GM20431 (cell line): ENCODE measurements around the gene GOLGA1.

Experiments used
- in situ Hi-C: fragments of 300-500 bp; cut with MseI, MboI; formaldehyde crosslinking; loops from one replicate; pipeline ENCODE4 v1.15.0; 2020; ENCODE audit warnings: low sequenced_read_pairs; ENCODE audit not compliant: unreplicated experiment

Gene GOLGA1

DNA sequence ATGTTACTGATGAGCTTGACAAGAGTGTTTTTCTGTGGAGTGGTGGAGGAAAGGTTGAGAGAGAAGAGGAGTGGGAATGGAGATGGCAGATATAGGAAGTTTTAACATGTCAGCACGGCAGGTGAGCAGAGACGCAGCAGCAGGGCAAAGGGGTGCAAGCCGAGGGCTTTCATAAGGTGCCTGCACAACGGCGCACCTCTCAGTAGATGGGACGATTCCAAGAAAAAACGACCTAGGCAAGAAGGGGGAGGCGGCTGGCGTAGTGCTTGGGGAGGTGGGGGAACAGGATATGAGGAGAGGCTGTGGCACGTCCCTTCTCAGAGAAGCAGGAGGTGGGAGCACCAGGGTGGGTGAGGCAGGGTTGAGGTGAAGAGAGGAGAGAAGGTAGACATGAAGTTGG is 54.4 kb downstream of the GOLGA1 start:
- in situ Hi-C loops, result no loop called here

DNA sequence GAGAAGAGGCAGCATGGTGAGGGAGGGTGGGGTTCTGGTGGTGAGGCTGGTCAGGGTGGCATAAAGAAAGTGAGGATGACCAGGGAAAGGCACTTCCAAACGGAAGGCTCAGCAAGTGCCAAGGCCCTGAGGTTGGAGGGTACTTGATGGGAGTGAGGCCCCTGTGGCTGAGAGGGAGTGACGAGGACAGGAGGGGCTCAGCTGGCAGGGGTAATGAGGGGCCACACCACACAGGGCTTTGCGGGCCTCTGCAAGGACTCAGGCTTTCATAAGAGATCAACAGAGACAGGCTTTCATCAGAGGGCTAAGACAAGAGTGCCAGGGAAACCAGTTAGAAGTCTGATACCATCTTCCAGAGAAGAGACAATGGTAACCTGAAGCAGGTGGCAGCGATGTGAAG is 55.3 kb downstream of the GOLGA1 start:
- in situ Hi-C loops, result no loop called here

DNA sequence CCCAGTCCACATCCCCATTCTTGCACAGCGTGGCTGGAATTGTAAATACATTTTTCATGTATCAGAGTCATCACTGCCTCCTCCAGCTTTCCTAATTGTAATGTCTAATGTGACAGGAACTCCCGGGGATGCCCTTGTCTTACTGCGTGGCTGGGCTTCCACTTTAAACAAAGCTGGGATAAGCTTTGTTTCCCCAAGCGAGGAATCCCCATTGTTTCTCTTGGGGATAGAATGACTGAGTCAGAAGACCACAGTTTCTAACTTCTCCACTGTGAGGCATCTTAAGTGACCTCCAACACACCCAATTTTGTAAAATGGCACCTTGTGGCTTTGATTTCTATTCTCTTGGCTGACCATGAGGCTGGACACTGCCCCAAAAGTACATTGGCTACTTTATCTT is 56.5 kb downstream of the GOLGA1 start:
- in situ Hi-C loops, result no loop called here

DNA sequence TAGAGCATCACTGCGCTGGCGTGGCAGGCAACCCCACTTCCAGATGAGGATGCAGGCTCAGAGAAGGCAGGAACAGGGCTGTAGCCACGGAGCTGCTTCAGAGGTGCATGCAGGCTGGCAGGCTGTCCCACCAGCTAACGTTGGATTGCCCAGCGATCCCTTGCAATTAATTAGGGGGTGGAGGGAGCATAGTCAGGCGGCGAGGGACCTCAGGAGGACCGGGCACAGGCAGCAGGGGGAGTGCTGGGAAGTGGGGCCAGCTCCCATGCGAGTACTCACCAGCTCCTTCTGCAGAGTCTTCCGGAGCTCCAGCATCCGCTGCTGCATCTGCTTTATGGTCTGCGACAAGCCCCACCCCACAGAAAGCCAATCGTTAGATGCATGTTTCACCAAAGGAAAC is 58.7 kb downstream of the GOLGA1 start:
- in situ Hi-C loops, result no loop called here

DNA sequence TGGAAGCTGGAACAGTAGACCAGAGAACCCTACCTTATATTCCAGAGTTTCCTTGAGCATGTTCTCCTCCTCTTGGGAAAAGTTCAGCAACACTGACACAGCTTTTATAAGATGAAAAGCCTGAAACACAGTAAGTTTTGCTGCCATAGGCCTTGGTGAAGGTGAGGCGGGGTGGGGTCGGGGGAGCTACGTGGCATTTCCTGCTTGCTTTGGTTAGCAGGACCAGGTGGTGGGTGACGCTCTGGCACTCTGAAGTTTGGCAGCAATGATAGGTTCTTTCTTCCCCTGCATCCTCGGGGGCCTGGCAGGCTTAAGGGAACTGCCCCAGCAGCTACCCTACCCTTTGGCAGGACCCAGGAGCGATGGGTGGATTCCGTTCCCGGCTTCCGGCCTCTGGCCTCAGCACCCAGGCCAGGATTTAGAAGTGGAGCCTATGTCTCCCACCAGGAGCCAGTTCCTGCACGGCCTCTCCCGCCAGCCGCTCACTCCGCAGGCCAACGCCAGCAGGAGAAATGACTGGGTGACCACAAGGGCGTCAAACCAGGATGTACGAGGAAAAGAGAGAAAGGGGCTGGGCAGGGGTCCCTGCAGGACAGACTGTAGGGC is 59.6 kb downstream of the GOLGA1 start:
- in situ Hi-C loops, result no loop called here

DNA sequence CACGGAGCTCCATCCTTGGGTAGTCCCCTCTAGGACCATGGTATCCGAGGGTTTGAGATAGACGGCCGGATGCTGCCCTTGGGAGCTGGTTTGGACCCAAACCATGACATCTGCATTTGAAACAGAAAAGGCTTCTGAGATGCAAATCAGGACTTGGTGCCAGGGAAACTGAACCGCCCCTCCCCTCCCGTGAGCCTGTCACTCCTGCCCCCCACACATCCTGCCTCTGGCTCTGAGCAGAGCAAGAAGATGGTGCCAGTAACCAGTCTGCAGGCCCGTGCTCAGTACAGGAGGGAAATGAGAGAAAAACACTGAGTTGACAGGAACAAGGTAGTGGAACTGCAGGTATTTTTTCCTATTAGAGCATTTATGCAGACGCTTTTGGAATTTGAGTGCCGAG is 60.4 kb downstream of the GOLGA1 start:
- in situ Hi-C loops, result no loop called here

DNA sequence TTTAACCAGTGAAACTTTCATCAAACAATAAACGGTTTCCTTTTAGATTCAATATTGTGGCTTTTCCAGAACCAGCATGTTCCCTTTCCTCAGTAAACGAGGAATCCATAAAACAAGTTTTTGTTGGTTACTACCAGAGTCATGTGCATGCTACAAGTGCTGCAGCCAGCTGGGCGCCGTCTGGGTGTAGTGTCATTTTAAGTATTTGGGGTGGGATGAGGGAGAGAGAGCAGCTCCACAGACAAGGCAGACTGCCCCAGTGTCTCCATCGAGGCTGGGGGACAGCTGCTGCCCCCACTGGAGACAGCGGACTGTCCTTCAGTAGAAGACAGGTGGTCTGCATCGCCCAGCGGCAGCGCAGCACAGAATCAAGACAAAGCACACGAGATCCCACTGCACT is 61.7 kb downstream of the GOLGA1 start:
- in situ Hi-C loops, result no loop called here

DNA sequence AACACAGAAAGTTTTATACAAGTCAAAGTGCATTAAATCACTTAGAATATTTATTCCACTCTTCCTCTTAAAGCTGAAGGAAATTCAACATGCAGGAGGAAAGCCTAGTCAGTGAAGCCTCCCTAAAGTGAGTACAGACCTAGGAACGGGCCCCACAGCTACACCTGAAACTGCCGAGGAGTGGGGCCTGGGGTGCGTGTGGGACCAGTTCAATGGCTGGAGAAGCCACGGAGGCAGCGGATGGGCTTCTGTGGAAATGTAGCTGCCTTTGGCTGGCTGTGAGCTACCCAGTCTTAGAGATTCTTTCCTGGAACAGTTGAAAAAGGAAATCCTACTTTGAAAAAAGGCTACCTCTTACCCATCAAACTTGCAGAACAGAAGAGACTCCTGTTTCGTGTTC is 62.4 kb downstream of the GOLGA1 start:
- in situ Hi-C loops, result no loop called here

DNA sequence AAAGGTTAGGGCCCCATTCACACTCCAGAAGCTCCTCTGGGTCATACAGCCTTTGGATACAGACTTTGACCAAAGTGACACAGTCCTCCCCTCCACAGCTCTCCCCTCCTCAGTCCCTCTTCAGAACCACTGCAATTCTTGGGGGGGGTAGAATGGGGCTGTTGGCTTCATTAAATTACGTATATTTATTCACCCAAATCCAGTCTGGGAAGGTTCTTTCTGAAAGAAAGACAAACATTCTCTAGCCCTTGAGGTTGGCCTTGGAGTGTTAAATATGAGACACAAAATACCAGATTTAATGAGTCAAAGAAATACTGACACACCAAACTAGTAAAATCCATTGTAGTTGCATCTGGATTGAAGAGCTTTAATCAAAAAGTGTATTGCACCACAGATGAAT is 62.9 kb downstream of the GOLGA1 start:
- in situ Hi-C loops, result no loop called here

DNA sequence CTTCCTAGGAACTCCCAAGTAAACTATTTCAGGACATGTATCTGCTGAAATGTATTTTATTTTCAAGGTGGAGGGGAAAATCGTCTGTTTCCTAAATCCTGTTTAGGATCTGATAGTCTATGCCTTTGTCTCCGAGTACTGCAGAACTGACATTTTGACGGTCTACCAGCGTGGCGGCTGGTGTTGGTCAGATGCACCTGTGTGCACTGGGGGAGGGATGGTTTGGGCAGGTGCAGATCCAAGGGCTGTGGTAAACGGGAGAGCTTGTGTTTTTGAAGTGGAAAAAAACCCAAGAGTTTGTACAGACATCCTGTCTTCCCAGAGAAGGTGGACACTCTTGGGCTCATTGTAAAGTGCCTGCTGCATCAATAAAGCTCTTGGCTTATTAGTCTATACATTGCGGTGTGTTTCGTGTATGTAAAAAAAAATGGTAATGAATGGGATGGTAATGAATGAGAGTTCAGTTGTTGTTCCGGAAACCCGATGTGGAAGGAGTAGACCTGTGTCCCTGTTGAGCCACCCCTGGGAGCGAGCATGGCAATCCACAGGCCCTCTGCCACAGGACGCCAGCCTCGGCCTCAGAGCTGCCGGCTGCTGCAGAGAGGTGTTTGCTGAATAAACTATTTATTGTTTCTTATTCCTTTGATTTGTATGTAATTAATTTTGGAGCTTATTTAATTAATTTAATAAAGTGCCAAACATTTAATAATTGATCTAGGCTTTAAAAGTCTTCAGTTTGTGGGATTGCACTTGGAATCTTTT is 63.7 kb downstream of the GOLGA1 start:
- in situ Hi-C loops, result no loop called here

DNA sequence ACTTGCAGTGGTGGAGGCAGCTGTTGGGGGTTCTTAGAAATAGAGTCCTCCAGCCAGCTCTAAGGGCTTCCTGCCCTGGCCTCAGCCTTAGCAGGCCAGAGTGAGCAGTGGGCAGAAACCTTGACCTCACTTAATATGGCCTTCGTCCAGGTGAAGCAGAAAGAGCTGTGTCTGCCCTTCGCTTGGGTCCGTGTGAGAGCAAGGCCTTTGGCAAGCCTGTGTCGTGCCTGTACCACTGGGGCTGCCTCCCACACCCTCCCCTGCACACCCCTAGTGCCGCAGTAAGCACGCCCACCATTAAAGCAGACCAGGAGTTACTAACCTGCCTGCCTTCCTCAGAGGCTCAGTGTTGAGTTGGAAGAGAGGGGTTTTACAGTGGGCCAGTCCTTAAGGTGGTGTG is 65.4 kb downstream of the GOLGA1 start:
- in situ Hi-C loops, result no loop called here

DNA sequence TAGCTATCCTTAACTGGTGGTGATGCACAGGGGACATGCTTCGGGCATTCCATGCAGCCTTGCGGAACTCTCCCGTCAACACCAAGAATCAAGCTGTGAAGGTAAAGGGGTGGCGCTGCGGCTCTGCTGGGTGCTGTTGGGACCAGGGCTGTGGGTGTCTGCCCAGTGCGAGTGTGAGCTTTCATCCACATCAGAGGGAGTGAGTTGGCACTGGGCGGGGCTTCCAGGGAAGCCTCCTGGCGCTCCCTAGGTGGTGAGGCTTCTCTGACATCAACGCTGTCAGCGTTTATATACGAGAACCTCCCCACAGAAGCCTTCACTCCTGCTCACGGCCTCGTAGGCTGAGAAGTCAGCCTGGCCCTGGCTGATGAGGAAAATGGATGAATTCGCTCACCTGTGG is 67.2 kb downstream of the GOLGA1 start:
- in situ Hi-C loops, result no loop called here

DNA sequence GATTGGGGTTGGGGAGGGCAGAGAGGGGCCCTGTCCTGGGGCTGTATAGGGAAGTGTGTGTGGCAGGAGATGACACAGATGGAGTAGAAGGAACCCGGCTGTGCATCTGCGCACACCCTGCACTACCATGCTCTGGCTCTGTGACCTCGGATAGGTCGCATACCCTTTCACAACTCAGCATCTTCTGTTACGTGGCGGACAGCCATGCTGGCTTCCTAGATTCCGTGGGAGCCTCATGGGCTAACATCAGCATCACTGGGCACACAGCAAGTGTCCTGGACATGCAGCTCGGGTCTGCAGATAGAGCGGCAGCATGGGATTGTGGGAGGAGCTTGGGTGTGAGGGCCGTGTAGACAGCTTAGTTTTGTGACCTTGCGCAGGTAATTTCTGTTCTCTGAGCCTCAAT is 69.7 kb downstream of the GOLGA1 start:
- in situ Hi-C loops, result no loop called here

DNA sequence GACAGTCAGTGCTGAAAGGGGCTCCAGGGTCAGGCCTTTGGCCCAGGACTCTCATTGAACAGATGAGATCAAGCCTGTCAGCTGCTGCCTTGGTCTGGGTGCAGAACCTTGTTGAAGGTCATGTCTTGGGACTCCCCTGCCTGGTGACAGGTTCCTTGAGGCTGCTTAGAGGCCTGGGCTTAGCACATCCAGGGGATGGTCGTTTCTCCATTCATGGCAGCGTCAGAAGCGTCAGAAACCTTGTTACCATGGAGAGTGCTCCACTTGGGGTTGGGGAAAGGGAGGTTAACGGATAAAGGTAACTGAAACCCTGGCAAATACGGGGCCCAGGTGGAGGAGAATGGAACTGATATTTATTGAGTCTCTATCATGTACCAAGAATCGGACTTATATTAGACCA is 70.2 kb downstream of the GOLGA1 start:
- in situ Hi-C loops, result no loop called here

DNA sequence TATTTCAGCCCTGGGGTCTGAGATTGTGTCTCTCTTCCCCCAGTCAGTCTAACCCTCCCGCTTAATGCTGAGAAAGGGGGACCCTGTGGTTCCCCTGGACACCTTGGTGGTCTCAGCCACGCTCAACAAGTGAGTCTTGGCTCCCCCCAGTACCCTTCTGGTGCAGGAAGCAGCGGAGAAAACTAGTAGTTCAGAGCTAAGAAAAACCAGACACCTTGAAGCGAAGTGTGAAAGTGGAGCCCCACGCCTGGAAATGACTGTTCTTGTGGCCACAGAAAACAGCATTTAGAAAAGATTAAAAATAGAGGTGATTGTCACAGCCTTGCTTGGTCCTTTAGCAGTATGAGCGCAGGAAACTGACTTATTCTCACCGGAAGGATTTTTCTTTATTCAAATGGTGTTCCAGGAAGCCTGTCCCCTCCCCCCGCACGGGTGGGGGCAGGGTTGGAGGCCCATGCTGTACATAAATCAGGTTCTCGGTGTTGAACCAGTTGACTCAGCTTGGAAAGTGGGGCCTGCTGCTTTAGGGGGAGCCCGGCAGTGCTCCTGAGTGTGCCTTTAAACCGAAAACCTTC is 70.8 kb downstream of the GOLGA1 start:
- in situ Hi-C loops, result no loop called here

DNA sequence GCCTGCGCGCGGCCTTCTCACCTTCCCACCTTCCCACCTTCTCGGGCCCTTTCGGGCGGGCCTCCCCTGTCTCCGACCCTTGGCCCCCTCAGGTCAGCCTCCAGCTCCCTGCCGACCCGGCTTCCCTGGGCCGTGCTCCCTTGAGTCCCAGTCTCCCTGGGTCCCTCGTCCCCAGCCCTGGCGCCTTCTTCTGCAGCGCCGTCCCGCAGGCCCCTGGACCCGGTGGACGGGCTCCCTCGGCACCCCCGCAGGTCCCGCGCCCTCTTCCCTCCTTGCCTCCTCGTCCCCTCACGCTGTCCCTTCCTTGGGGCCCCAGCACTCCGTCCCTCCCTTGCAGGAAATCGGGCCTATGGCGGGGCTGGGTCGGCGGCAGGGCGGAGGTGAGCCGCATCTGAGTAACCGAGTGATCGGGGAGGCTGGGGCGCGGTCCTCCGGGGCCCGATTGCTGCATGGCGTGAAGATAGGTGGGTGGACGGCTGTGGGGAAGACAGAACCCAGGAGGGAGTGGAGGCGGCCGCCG is 71.4 kb downstream of the GOLGA1 start:
- in situ Hi-C loops, result no loop called here

DNA sequence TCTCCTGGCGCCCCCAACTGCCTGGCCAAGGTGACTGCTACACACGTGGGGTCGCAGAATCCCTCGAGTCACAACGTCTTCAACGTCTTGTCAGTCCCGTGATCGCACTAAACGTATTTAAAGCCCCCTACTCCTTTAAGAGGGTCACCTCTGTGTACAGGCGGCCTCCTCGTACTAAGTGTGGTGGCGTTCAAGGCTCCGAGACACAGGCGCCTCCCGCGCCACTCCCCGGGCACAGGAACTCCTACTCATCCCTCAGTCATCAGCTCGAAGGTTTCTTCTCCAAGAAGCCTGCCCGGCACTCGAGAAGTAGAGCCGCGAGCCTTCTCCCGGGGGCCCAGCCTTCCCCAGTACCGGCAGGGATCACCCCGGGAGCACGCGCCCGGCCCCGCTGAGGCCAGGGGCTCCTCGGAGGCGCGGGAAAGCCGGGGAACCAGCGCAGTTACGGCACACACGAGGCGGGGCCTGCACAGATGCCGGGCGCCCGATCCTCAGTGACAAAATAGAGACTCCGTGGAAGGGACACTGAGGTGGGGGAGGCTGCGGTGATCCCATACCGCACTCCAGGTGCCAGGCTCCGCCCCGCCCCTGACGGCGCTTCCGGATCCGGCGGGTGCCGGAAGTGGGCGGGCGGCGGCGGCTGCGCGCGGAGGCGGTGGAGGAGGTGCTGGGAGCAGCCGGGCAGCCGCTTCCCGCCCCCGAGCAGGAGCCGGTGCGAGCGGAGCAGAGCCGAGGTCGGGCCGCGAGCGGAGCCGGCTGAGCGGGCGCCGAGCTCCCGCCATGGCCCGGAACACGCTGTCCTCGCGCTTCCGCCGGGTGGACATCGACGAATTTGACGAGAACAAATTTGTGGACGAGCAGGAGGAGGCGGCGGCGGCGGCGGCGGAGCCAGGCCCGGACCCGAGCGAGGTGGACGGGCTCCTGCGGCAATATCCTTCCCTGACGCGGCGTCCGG is 72.1 kb downstream of the GOLGA1 start:
- in situ Hi-C loops, result no loop called here

DNA sequence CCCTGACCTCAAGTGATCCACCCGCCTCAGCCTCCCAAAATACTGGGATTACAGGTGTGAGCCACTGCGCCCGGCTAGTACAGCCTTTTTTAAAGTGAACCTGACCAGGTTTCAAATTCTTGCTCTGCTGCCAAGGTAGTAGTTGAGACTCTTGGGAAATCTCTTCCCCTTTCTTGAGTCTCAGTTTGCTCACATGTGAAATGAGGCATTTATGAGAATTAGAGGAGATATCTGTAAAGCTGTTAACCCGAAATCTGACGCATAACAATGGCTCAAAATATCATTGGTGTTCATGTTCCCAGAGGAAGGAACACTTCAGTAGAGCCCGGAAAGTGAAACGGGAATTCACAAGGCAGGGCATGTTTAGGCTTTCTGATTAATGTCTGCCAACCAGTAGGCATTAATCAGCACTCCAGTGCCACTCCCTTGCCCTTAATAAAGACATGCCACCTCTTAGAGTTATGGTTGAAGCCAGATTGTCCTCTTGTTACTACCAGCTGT is 77.5 kb downstream of the GOLGA1 start:
- in situ Hi-C loops, result no loop called here

DNA sequence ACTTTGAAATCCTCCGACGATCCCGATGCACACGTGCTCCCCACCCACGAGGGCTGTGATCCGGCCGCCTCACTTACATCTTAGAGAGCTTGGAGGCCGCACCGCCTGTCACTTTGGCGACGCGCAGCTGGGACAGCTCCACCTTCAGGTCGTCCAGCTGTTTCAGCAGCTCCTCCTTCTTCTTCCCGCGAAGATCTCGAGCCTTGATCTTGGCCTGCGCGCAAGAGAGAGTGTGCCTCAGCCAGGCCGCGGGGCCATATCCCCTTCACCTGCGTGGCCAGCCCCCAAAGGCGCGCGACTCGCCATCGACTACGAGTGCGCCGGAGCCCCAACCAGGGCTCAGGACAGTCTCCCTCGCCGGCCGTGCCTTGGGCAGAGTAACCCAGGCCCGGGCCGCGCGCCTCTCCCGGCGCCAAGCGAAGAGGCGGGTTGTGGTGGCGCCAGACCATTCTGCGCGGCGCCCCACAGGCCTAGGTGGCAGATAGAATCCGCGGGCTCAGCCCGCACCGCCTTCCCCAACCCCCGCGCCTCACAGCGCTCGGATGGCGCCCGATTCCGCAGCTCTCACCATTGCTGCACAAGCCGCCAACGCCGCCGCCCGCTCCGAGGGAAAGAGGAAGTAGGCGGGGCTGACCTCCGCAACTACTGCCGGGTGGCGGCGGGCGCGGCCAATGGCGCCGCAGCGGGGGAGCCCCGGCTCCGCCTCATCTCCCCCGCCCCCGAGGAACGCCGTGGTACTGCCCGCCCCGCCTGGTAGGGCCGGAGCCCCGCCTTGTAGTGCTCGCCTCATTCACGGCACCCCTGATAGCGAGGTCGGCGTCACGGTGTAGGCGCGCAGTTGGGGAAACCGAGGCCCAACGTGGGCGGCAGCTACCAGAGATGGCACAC is 79.3 kb downstream of the GOLGA1 start, which contains the start of the genes ARPC5L and RPL35:
Gene ARPC5L (plus strand): TSS at position 789 of the 888 bp plus-strand sequence. CDS start 7,161 bp downstream, outside the sequence.
Gene RPL35 (minus strand): TSS at position 616 of the 888 bp plus-strand sequence. CDS start 45 bp downstream, at position 571.
- in situ Hi-C loops, result no loop called here
